Caco-2 (cell line): ENCODE measurements around the gene MICAL3. TPM values are rescaled to one million over a fixed set of nuclear protein-coding genes. Genes with fewer than 3 reads are reported as not detected.

Source experiments
- BruUV-seq: library from RNA; stranded (reverse); fragments of 400-500 nt; replicated peaks from 2 replicates; lab custom pipeline; 2021; lab: Mats Ljungman, UMichigan
- CTCF ChIA-PET: fragments of 300-600 bp; sonication (Branson Sonifier 250); formaldehyde crosslinking; loops from one replicate; lab custom pipeline; 2022; ENCODE audit warnings: antibody characterized with exemption; lab: Charles Lee
- POLR2A ChIA-PET: fragments of 300-600 bp; sonication (Branson Sonifier 250); formaldehyde crosslinking; loops from one replicate; lab custom pipeline; 2022; ENCODE audit warnings: antibody characterized with exemption; lab: Charles Lee
- DNase-seq, 2 experiments: peaks; one replicate each; pipeline versions ENCODE4 v3.0.0 to v3.0.0-alpha.2; 2020 to 2022
- H3K27me3 ChIP-seq: replicated peaks from 2 replicates; pipeline ENCODE4 v1.6.0; 2011; ENCODE audit warnings: low read length; ENCODE audit not compliant: control insufficient read depth, insufficient read depth
- H3K36me3 ChIP-seq: 2 replicates; pipeline ENCODE4 v1.5.1; 2011; ENCODE audit warnings: low read length; ENCODE audit not compliant: control insufficient read depth, insufficient read depth
- H3K4me1 ChIP-seq: fragments of 250-450 bp; sonication (Bioruptor Pico); 2 replicates; pipeline ENCODE4 v1.5.1; 2020; ENCODE audit warnings: mild to moderate bottlenecking
- H3K4me3 ChIP-seq: 2 replicates; pipeline ENCODE4 v1.5.1; 2011; ENCODE audit warnings: low read depth, mild to moderate bottlenecking, control low read depth, low read length
- H3K9me3 ChIP-seq: fragments of 250-450 bp; sonication (Bioruptor Pico); 2 replicates; pipeline ENCODE4 v1.5.1; 2020; ENCODE audit warnings: mild to moderate bottlenecking, moderate library complexity
- H3K27ac Mint-ChIP-seq: one replicate; pipeline ENCODE4 v1.8.0; 2022; ENCODE audit warnings: mixed read lengths; ENCODE audit not compliant: unreplicated experiment
- H3K27me3 Mint-ChIP-seq: one replicate; pipeline ENCODE4 v1.8.0; 2022; ENCODE audit warnings: mixed read lengths; ENCODE audit not compliant: insufficient read depth, unreplicated experiment
- H3K36me3 Mint-ChIP-seq: one replicate; pipeline ENCODE4 v1.8.0; 2022; ENCODE audit warnings: mild to moderate bottlenecking, mixed read lengths; ENCODE audit not compliant: insufficient read depth, unreplicated experiment
- H3K4me1 Mint-ChIP-seq: one replicate; pipeline ENCODE4 v1.8.0; 2022; ENCODE audit warnings: low read depth, mixed read lengths; ENCODE audit not compliant: unreplicated experiment
- H3K4me3 Mint-ChIP-seq: one replicate; pipeline ENCODE4 v1.8.0; 2022; ENCODE audit warnings: mild to moderate bottlenecking, moderate library complexity, mixed read lengths; ENCODE audit not compliant: unreplicated experiment
- H3K9me3 Mint-ChIP-seq: one replicate; pipeline ENCODE4 v1.8.0; 2022; ENCODE audit warnings: mixed read lengths; ENCODE audit not compliant: unreplicated experiment
- CTCF ChIP-seq, 2 experiments: fragments of 200-600 bp in 1 of 2; IDR thresholded peaks; 1 replicate in 1 of 2; 2 replicates in 1 of 2; pipeline versions ENCODE4 v1.5.1 to v1.8.0; 2011 to 2022; ENCODE audit warnings: antibody characterized with exemption in 1 of 2, control low read depth in 1 of 2, inconsistent platforms in 1 of 2, low read depth in 1 of 2, low read length in 1 of 2, mild to moderate bottlenecking in 1 of 2, moderate library complexity in 1 of 2; ENCODE audit not compliant: insufficient read depth in 1 of 2, severe bottlenecking in 1 of 2, unreplicated experiment in 1 of 2
- intact Hi-C: fragments of 100-400 bp; cut with micrococcal nuclease; formaldehyde crosslinking; loops from one replicate; pipeline ENCODE4 v1.10.0; 2022; ENCODE audit not compliant: unreplicated experiment
- total RNA-seq: library from RNA; stranded (reverse); gene quantifications from 2 replicates; pipeline ENCODE4 v1.2.3, GENCODE V29; 2022

Gene MICAL3
- total RNA-seq, 1 experiment from 2014 or later, result 65.6 TPM

GRCh38 chr22:18070041-18070440 is 45.7 kb upstream of the MICAL3 start:
- no peaks in the 10 kb centered on the region for H3K27me3 ChIP-seq
- H3K27ac Mint-ChIP-seq, result peak overlapping the region; percentile 69
- H3K27me3 Mint-ChIP-seq, result no peaks in the 10 kb centered on the region
- H3K4me3 Mint-ChIP-seq, result no peak overlapping the region
- intact Hi-C loops, result no loop called here
- no peaks in the 10 kb centered on the region for H3K36me3 Mint-ChIP-seq
- ChIA-PET CTCF (no interaction called here), POLR2A (no interaction called here)
- H3K36me3 ChIP-seq, result no peaks in the 10 kb centered on the region
- H3K4me1 ChIP-seq, result peaks cover 41% of the 10 kb centered on the region
- H3K9me3 Mint-ChIP-seq, result peaks cover 8% of the 10 kb centered on the region
- no peak for TF ChIP-seq CTCF (IDR thresholded peaks at IDR 0.05; ENCODE audit: insufficient read depth in 1 of 2, low read depth in 1 of 2, low read length in 1 of 2, severe bottlenecking in 1 of 2, unreplicated experiment in 1 of 2)
- peaks cover 37% of the 10 kb centered on the region for H3K4me1 Mint-ChIP-seq
- DNase-seq, result no peak
- H3K9me3 ChIP-seq, result no peaks in the 10 kb centered on the region
- BruUV-seq, result no TSS peak
- H3K4me3 ChIP-seq, result no peak overlapping the region

- Histone ChIP-seq H3K9me3 (no peaks in the 10 kb centered on the region), H3K4me3 (no peak overlapping the region), H3K36me3 (no peaks in the 10 kb centered on the region), H3K4me1 (peaks cover 41% of the 10 kb centered on the region), H3K27me3 (no peaks in the 10 kb centered on the region)
- Mint-ChIP-seq H3K27ac (peak overlapping the region; percentile 69), H3K9me3 (peaks cover 8% of the 10 kb centered on the region), H3K27me3 (no peaks in the 10 kb centered on the region), H3K36me3 (no peaks in the 10 kb centered on the region), H3K4me1 (peaks cover 42% of the 10 kb centered on the region), H3K4me3 (no peak overlapping the region)
- TSS peak; percentile 22 for BruUV-seq
- no peak for TF ChIP-seq CTCF (IDR thresholded peaks at IDR 0.05; ENCODE audit: insufficient read depth in 1 of 2, low read depth in 1 of 2, low read length in 1 of 2, severe bottlenecking in 1 of 2, unreplicated experiment in 1 of 2)
- DNase-seq, result no peak
- POLR2A ChIA-PET, result interaction anchor here (0.6 to 1.0 kb wide), 2 partner anchors 20 to 147 kb away, joined by 3 read pairs; no protein-coding TSS in a partner anchor
- intact Hi-C loops, result loop anchor here (2.0 kb wide), 1 partner anchor 68 kb away; no protein-coding TSS in a partner anchor
- CTCF ChIA-PET, result interaction anchor here (0.6 to 0.8 kb wide), 3 partner anchors 8 to 47 kb away, joined by 3 to 5 read pairs (median 5); no protein-coding TSS in a partner anchor
Observed at GRCh38 chr22:18069041-18069440, 44.7 kb upstream of the MICAL3 start.

- Mint-ChIP-seq H3K4me1 (peaks cover 42% of the 10 kb centered on the region), H3K27ac (peak overlapping the region; percentile 69), H3K27me3 (no peaks in the 10 kb centered on the region), H3K9me3 (peaks cover 8% of the 10 kb centered on the region), H3K4me3 (no peak overlapping the region), H3K36me3 (no peaks in the 10 kb centered on the region)
- peaks cover 42% of the 10 kb centered on the region for H3K4me1 ChIP-seq
- CTCF ChIA-PET, result interaction anchor here (0.6 kb wide), 1 partner anchor 46 kb away, joined by 5 read pairs; no protein-coding TSS in a partner anchor
- no peak for DNase-seq
- POLR2A ChIA-PET, result interaction anchor here (0.6 to 1.0 kb wide), 2 partner anchors 20 to 147 kb away, joined by 3 read pairs; no protein-coding TSS in a partner anchor
- BruUV-seq, result no TSS peak
- H3K9me3 ChIP-seq, result no peaks in the 10 kb centered on the region
- H3K36me3 ChIP-seq, result no peaks in the 10 kb centered on the region
- no peak overlapping the region for H3K4me3 ChIP-seq
- intact Hi-C loops, result loop anchor here (2.0 kb wide), 1 partner anchor 68 kb away; no protein-coding TSS in a partner anchor
- no peaks in the 10 kb centered on the region for H3K27me3 ChIP-seq
- no peak for TF ChIP-seq CTCF (IDR thresholded peaks at IDR 0.05; ENCODE audit: insufficient read depth in 1 of 2, low read depth in 1 of 2, low read length in 1 of 2, severe bottlenecking in 1 of 2, unreplicated experiment in 1 of 2)
Observed at GRCh38 chr22:18068381-18068988, 44.1 kb upstream of the MICAL3 start.
